GM12892 (cell line): ENCODE measurements around the gene CGREF1.

Source experiments
- POLR2A ChIP-seq: IDR thresholded peaks from 2 replicates; pipeline ENCODE4 v1.6.1; 2011; ENCODE audit warnings: low read depth, low read length, control low read depth
- POLR2AphosphoS5 ChIP-seq: IDR thresholded peaks from 2 replicates; pipeline ENCODE4 v1.6.1; 2011; ENCODE audit warnings: low read depth, low read length, control low read depth
- TAF1 ChIP-seq: IDR thresholded peaks from 2 replicates; pipeline ENCODE4 v1.6.1; 2011; ENCODE audit warnings: low read depth, mild to moderate bottlenecking, control low read depth, low read length, borderline replicate concordance

DNA sequence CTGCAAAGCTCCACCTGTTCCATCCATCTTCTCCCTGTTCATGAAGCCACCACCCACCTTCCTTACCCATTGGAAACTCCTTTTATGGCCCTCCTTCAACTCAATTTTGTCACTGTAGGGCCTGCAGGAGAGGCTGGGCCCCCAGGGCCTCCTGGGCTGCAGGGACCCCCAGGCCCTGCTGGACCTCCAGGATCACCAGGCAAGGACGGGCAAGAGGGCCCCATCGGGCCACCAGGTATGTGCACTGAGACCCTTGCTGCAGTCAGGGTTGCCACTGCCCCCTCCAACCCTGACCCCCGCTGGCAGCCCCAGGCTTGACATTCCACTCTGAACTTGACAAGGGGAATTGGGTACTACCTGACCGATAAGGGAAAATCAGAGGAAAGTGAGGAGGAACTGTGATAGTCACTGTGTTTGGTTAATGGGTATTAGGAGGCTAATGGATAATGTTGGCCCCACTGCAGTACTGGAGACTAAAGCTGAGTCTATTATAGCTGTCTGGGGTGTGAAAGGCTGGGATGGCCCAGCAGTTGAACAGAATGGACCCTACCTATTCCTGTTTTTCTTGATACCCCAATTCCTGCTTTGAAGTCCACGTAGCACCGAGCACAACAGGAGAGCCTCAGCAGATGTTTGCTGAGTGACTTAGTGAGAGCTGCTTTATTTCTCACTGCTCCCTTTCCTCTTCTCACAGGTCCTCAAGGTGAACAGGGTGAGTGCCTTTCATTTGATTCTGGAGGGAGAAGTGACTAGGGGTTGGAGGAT is 34.4 kb downstream of the CGREF1 start:
- no peak for TF ChIP-seq POLR2A
- TF ChIP-seq TAF1, result no peak
- TF ChIP-seq POLR2AphosphoS5, result no peak
